Peyer's patch (tissue), 4 donors: ENCODE data around the gene LTA. TPM values are rescaled to one million over a fixed set of nuclear protein-coding genes. Genes with fewer than 3 reads are reported as not detected.
"Not testable (repeated sequence)": the region's sequence is repeated elsewhere in the genome, so short reads cannot be mapped to it uniquely, and the experiment has no call there.

Experiments
- DNase-seq, 3 donors: peaks; one replicate each; pipeline ENCODE4 v3.0.0-alpha.2; 2017 to 2019
- H3K27ac ChIP-seq, 4 donors: fragments of 200-600 bp; sonication (generic); one replicate each; pipeline ENCODE4 v1.5.1; 2016 to 2019
- H3K27me3 ChIP-seq, 2 donors: fragments of 200-600 bp; sonication (generic); one replicate each; pipeline ENCODE4 v1.5.1; 2019
- H3K36me3 ChIP-seq, 3 donors: fragments of 200-600 bp; sonication (generic); one replicate each; pipeline ENCODE4 v1.5.1; 2016 to 2019
- H3K4me1 ChIP-seq, 4 donors: fragments of 200-600 bp; sonication (generic); one replicate each; pipeline ENCODE4 v1.5.1; 2016 to 2019
- H3K4me3 ChIP-seq, 4 donors: fragments of 200-600 bp; sonication (generic); 1 replicate in 3 of 4; 2 replicates in 1 of 4; pipeline ENCODE4 v1.5.1; 2016 to 2019; ENCODE audit warnings: mild to moderate bottlenecking in 1 of 4
- H3K9me3 ChIP-seq, 4 donors: fragments of 200-600 bp; sonication (generic); one replicate each; pipeline ENCODE4 v1.5.1; 2016 to 2019; ENCODE audit warnings: mild to moderate bottlenecking in 1 of 4
- CTCF ChIP-seq, 6 experiments: fragments of 450-650 bp in 4 of 6; fragments of 200-600 bp in 2 of 6; sonication (generic) in 1 of 6; IDR thresholded peaks; one replicate each; pipeline ENCODE4 v1.5.1; 2017 to 2019; ENCODE audit warnings: antibody characterized with exemption in 6 of 6, mild to moderate bottlenecking in 3 of 6, moderate library complexity in 1 of 6
- POLR2A ChIP-seq, 2 donors: fragments of 450-650 bp; IDR thresholded peaks; one replicate each; pipeline ENCODE4 v1.5.1; 2017; ENCODE audit warnings: antibody characterized with exemption in 2 of 2, mild to moderate bottlenecking in 2 of 2, moderate library complexity in 2 of 2
- total RNA-seq, 4 donors: library from RNA; depleted of rRNA; stranded (reverse); fragments of >200 nt; gene quantifications; one replicate each; pipeline ENCODE4 v1.1.0, GENCODE V29; 2016

The LTA gene
- total RNA-seq, 4 donors from 2014 or later = not detected

GRCh38 chr6:31551371-31551770 is 20.7 kb upstream of the LTA start:
- H3K4me1 ChIP-seq = peaks cover 0 to 20% (median 8%) of the 10 kb centered on the region in 4 donors
- H3K27ac ChIP-seq, H3K4me3 ChIP-seq, H3K27me3 ChIP-seq, H3K9me3 ChIP-seq: not testable (repeated sequence)
- peak in 2 of 3 donors; percentile 78 to 88 for DNase-seq
- TF ChIP-seq CTCF (IDR thresholded peaks at IDR 0.05) = peak; percentile 35 to 54 (median 48)
- H3K36me3 ChIP-seq = peaks cover 0 to 47% (median 0%) of the 10 kb centered on the region in 3 donors

DNA sequence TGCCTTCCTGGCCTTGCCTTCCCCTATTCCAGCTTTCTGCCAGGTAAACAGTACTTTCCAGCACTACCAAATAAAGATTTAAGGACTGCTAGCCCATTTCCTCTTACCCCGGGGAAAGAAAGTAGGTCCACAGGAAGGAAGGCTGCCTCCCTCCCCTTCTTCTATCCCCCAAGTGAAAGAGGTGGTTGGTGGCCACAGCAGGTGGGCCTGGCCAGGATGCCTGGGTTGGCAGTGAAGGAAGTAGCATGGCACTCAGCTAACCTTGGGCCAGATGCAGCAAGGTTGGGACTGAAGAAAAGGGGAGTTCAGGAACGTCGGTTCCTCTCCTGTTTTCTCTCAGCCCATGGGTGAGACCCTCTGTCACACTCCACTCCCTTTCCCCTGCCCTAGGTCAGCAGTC is 15.8 kb upstream of the LTA start:
- no peak overlapping the region for H3K27ac ChIP-seq
- H3K9me3 ChIP-seq = no peaks in the 10 kb centered on the region
- no peak for DNase-seq
- H3K27me3 ChIP-seq = no peaks in the 10 kb centered on the region
- no peak for TF ChIP-seq CTCF (IDR thresholded peaks at IDR 0.05)
- TF ChIP-seq POLR2A (IDR thresholded peaks at IDR 0.05) = no peak
- H3K4me3 ChIP-seq = no peak overlapping the region
- peaks cover 0 to 42% (median 32%) of the 10 kb centered on the region in 4 donors for H3K4me1 ChIP-seq
- peaks cover 0 to 49% (median 0%) of the 10 kb centered on the region in 3 donors for H3K36me3 ChIP-seq

DNA sequence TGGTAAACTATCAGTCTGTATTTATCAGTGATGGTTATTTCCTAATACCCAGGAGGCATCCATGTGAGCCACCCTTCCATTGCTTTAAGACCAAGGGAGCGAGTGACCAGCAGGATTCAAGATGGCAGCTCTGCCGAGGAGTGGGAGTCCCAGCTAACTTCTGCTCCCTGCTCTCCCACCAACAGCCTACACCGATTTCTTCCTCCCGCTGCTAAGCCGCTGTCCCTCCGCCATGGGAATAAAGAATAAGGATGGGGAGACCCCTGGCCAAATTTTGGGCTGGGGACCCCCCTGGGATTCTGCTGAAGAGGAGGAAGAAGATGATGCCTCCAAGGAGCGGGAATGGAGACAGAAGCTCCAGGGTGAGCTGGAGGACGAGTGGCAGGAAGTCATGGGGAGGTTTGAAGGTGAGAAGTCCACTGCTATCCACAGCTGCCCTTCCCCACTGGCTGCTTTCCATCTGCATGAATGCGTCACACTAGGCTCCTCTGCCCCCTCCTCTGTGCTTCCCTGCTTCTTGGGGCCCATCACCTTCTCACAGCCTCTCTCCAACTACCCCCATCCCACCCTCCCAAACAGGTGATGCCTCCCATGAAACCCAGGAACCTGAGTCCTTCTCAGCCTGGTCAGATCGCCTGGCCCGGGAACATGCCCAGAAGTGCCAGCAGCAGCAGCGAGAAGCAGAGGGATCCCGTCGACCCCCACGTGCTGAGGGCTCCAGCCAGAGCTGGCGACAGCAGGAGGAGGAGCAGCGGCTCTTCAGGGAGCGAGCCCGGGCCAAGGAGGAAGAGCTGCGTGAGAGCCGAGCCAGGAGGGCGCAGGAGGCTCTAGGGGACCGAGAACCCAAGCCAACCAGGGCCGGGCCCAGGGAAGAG is 14.4 kb upstream of the LTA start:
- Histone ChIP-seq H3K9me3 (no peaks in the 10 kb centered on the region), H3K27ac (peak overlapping the region in 3 of 4 donors; percentile 29 to 77 (median 60)), H3K4me3 (peak overlapping the region in 2 of 4 donors; percentile 11 to 32), H3K36me3 (peaks cover 0 to 47% (median 0%) of the 10 kb centered on the region in 3 donors), H3K4me1 (peaks cover 0 to 42% (median 33%) of the 10 kb centered on the region in 4 donors), H3K27me3 (no peaks in the 10 kb centered on the region)
- peak in 1 of 3 donors; percentile 40 for DNase-seq
- no peak for TF ChIP-seq POLR2A (IDR thresholded peaks at IDR 0.05)
- TF ChIP-seq CTCF (IDR thresholded peaks at IDR 0.05) = no peak

DNA sequence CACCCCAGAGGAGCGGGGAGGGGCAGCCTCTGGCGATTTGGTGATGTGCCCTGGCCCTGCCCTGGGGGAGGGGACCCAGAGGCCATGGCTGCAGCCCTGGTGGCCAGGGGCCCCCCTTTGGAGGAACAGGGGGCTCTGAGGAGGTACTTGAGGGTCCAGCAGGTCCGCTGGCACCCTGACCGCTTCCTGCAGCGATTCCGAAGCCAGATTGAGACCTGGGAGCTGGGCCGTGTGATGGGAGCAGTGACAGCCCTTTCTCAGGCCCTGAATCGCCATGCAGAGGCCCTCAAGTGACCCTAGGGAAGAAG is 13.8 kb upstream of the LTA start:
- TF ChIP-seq CTCF (IDR thresholded peaks at IDR 0.05) (no peak), POLR2A (IDR thresholded peaks at IDR 0.05) (no peak)
- Histone ChIP-seq H3K27me3 (no peaks in the 10 kb centered on the region), H3K9me3 (no peaks in the 10 kb centered on the region), H3K4me1 (peaks cover 0 to 42% (median 31%) of the 10 kb centered on the region in 4 donors), H3K27ac (peak overlapping the region in 3 of 4 donors; percentile 29 to 77 (median 60)), H3K4me3 (peak overlapping the region in 2 of 4 donors; percentile 11 to 32), H3K36me3 (peaks cover 0 to 41% (median 0%) of the 10 kb centered on the region in 3 donors)
- no peak for DNase-seq

GRCh38 chr6:31558631-31559500 is 13.2 kb upstream of the LTA start:
- Histone ChIP-seq H3K9me3 (no peaks in the 10 kb centered on the region), H3K36me3 (peaks cover 0 to 35% (median 0%) of the 10 kb centered on the region in 3 donors), H3K27ac (peak overlapping the region; percentile 29 to 77 (median 46)), H3K27me3 (no peaks in the 10 kb centered on the region), H3K4me3 (peak overlapping the region in 1 of 4 donors; percentile 32), H3K4me1 (peaks cover 0 to 42% (median 30%) of the 10 kb centered on the region in 4 donors)
- peak in 2 of 3 donors; percentile 79 to 81 for DNase-seq
- TF ChIP-seq CTCF (IDR thresholded peaks at IDR 0.05) (no peak), POLR2A (IDR thresholded peaks at IDR 0.05) (no peak)
